GM21529 (cell line): Measurements from ENCODE around the gene KRT23.
A peak's percentile ranks its signal among the peaks of the same experiment; 100 is the strongest.
"Not testable (repeated sequence)": the region's sequence is repeated elsewhere in the genome, so short reads cannot be mapped to it uniquely, and the experiment has no call there.

Experiments
- ATAC-seq: cut with Tn5 transposase; IDR thresholded peaks from one replicate; pipeline ENCODE4 v1.9.1; 2021; ENCODE audit not compliant: unreplicated experiment

KRT23 gene

GRCh38 chr17:40950176-40950575 is 12.7 kb upstream of the KRT23 start:
- no peak for ATAC-seq

DNA sequence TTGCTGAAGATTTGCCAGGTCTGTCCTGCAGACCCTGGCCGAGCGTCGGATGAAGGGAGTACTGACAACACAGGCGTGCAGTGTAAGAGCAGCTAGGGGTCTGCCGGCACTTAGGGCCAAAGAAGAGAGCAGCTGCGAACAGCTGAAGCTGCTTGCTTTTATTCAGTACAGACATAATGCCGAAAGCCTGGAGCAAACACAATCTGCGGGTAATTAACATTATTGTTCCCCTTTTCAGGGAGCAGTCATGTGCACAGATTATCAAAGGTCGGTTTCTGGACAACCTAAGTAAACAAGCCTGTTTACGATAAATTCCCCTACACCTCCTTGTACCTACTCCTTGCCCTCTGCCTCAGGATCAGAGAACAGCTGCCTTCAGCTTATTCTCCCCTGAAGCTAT is 12.0 kb upstream of the KRT23 start:
- ATAC-seq = no peak

- ATAC-seq = no peak
Observed at GRCh38 chr17:40947929-40948328, 10.5 kb upstream of the KRT23 start.

- no peak for ATAC-seq
Observed at GRCh38 chr17:40945414-40945813, 8.0 kb upstream of the KRT23 start.

DNA sequence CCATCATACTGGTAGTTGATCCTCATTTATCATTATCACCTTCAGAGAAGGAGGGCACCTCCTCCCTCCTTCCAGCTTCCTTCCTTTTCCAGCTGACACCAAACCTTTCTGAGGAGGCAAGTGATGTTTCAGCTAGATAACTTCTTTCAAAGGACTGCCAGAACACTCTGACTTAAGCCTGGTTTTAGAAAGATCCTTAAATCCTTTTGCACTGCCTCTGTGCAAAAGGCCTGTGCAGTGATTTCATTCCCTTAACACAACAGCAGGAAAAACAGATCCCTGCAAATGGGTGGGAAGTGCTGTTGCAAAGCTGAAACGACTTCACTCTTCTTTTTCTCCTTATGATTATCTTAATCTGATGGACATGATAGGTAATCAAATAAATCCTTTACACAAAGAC is 7.1 kb upstream of the KRT23 start:
- no peak for ATAC-seq

GRCh38 chr17:40942553-40942952 is 5.1 kb upstream of the KRT23 start:
- no peak for ATAC-seq

GRCh38 chr17:40940266-40940665 is 2.8 kb upstream of the KRT23 start:
- ATAC-seq = no peak

- ATAC-seq = no peak
Observed at GRCh38 chr17:40938981-40939380, 1.5 kb upstream of the KRT23 start.

DNA sequence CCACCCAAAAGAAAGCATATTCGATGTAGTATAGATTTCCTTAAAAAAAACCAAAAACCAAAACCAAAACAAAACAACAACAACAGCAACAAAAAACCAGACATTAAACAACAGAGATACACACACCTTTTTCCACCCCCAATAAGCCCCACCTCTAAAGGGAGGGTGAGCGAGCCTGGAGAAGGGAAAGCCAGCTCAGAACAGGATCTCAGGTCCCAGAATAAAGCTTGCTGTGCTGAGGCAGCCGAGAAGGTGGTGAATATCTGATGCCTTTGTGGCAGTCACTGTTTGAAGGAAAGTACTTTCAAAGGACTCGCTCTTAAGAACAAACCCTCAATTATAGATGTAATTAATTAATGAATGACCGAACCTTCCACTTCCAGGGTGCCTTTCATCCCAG is 470 bp downstream of the KRT23 start:
- ATAC-seq = no peak

DNA sequence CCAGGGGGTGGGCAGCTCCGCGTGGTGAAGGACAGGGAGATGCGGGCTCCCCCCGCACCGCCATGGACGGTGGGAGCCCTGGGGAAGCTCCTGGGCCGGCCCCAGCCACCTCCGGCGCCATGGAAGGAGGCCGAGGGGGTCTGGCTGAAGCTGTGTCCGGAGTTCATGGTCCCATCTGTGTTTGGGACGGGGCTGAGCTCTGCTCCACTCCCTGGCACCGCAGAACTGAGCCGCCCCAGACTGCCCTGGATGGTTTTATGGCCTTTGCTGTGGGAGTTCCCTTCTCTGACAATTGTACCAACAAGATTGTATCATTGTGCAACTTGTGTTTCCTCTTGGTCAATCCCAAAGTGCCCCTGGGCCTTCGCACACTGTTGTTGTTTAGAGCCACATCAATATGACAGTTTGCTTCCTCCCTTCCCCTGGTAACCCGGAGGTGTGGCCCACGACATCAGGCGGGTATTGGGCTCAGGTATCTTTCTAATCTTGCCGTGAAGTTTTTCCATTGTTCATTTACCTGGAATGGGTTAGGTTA is 942 bp downstream of the KRT23 start:
- no peak for ATAC-seq

- no peak for ATAC-seq
Observed at GRCh38 chr17:40935624-40936023, 1.8 kb downstream of the KRT23 start.

- no peak for ATAC-seq
Observed at GRCh38 chr17:40932608-40933007, 4.8 kb downstream of the KRT23 start.

DNA sequence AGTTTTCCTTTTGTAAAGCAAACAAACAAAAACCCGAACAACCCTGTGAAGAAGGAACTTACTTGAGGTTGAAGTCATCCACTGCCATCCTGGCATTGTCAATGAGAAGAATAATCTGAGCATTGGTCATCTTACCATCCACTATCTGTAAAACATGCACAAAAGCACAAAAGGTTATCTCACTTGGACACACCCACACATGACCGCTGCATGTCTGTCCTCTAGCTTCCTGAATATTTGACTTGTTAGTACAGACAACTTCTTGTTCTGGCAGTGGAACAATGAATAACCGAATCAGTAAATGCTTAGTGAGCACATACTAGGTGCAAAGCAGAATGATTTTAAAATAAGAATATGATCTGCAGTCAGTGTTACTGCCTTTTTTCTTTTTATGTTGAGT is 6.1 kb downstream of the KRT23 start:
- no peak for ATAC-seq

- no peak for ATAC-seq
Observed at GRCh38 chr17:40926341-40926740, 11.1 kb downstream of the KRT23 start.

DNA sequence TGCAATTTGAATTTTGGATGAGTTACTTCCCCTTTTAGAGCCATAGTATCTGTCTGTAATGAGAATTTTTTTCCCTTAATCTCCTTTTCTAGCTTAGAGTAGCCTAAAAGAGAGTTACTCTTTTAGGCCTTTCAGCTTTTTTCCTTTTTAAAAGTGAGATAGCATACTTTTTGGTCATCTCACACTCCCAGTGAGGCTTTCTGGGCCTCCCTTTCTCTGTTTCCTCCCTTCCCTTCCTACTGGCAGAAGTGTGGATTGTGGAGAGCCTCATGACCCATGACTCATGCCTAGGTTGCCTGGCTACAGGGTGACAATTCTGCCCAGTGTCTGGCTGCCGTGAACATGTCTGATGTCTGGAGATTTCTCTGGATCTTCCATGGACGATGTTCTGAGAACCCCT is 15.2 kb downstream of the KRT23 start:
- no peak for ATAC-seq

GRCh38 chr17:40921026-40921425 is 16.4 kb downstream of the KRT23 start:
- ATAC-seq = no peak

DNA sequence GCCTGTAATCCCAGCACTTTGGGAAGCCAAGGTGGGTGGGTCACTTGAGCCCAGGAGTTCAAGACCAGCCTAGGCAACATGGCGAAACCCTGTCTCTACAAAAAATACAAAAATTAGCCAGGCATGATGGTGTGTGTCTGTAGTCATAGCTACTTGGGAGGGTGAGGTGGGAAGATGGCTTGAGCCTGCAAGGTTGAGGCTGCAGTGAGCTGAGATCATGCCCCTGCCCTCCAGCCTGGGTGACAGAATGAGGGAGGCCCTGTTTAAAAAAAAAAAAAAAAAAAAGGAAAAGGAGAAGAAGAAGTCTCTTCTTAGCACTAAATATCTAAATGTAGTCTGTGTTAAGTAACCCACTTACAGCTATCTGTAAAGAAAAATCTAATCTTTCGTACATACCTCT is 20.3 kb downstream of the KRT23 start:
- ATAC-seq = not testable (repeated sequence)

DNA sequence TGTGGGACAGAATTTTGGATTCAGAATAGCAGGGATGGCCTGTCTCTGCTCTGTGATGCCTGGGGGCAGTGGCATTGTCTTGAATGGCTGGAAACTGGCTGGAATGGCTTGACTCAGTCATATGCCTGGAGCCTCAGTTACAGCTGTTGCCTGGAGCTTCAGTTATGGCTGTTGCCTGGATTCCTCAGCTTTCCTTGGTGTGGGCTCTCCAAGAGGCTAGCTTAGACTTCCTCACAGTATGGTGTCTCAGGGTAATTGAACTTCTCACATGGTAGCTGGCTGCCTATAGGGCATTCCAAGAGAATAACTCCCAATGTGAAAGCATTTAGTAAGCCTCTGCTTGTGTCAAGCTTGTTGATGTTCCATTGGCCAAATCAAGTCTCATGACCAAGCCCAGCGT is 21.1 kb downstream of the KRT23 start:
- no peak for ATAC-seq

DNA sequence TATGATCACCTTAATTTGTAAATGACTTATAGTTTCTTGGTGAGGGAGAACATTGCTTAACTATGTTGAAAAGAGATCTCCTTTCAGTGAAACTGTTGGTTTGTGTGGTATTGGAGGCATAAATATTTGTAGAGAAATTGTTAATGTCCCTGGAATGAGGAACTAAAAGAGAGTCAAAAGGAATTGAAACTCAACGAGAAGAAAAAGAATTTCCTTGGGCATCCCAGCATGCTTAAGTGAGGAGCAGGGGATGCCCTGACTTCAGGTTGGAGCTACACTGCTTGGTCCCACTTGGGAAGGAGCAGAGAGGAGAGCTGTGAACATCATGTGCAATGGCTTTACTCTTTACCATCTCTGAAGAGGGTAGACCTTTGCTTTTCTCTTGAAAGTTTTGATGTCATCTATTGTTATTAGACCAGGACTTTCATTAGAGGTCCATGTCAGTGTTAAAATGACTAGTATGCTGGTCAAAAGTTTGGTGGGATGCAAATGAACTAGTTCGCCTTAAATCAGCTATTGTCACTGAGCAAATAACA is 21.7 kb downstream of the KRT23 start:
- ATAC-seq = peak; percentile 49

- ATAC-seq = peak; percentile 62
Observed at GRCh38 chr17:40915199-40915661, 22.2 kb downstream of the KRT23 start.

GRCh38 chr17:40914075-40914855 is 23.2 kb downstream of the KRT23 start:
- ATAC-seq = no peak

DNA sequence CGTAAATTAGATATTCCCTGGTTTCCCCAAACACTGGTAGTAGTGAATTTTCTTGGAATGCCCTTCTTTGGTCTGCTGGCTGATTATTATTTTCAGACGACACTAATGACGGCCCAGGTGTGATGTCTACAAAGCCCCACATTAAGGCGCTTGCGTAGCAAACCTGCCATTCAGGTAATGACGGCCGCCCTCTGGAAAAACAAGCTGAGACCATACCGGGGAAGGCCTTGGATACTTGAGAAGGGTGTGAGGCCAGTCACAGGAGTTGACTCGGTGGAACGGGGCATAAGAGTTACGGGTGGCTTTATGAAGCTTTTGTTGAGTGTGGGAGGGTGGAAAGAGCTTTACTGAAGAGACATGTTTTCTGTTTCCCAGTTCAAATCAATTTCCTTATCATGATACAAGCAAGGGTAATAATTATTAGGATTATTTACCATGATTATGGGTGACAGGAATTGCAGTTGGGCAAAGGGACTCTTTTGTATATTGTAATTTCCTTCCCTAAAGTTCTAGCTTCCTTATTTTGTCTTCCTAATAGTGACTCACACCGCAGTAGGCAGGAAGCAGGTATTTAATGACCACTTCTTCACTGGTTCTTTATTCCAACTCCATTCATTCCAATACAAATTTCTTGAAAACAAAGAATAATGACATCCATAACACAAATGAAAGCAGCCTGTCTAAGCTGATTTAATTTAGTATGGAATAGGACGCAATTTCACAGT is 24.8 kb downstream of the KRT23 start:
- no peak for ATAC-seq
